ENCODE measurements around the gene TFB2M. TPM values are rescaled to one million over a fixed set of nuclear protein-coding genes. Genes with fewer than 3 reads are reported as not detected.

The TFB2M gene
- total RNA-seq, 1 donor from 2014 or later = 11.6 TPM

GRCh38 chr1:246537887-246538286, 28.2 kb downstream of the TFB2M start:
- Mint-ChIP-seq H3K4me3 (ENCODE audit: low read depth) (no peak overlapping the region), H3K27ac (no peak overlapping the region), H3K36me3 (ENCODE audit: insufficient read depth) (peaks cover 10% of the 10 kb centered on the region), H3K27me3 (no peaks in the 10 kb centered on the region), H3K4me1 (ENCODE audit: low read depth) (peaks cover 4% of the 10 kb centered on the region), H3K9me3 (ENCODE audit: low read depth) (no peaks in the 10 kb centered on the region)
- no peak for DNase-seq (ENCODE audit: low spot score, unreplicated experiment)
- TF ChIP-seq CTCF (IDR thresholded peaks at IDR 0.05; ENCODE audit: unreplicated experiment) = no peak

GRCh38 chr1:246537441-246537840, 28.6 kb downstream of the TFB2M start:
- peaks cover 4% of the 10 kb centered on the region for H3K4me1 Mint-ChIP-seq (ENCODE audit: low read depth)
- H3K27me3 Mint-ChIP-seq = peaks cover under 1% of the 10 kb centered on the region
- no peaks in the 10 kb centered on the region for H3K9me3 Mint-ChIP-seq (ENCODE audit: low read depth)
- no peak for DNase-seq (ENCODE audit: low spot score, unreplicated experiment)
- H3K27ac Mint-ChIP-seq = no peak overlapping the region
- H3K36me3 Mint-ChIP-seq (ENCODE audit: insufficient read depth) = peaks cover 10% of the 10 kb centered on the region
- no peak overlapping the region for H3K4me3 Mint-ChIP-seq (ENCODE audit: low read depth)
- no peak for TF ChIP-seq CTCF (IDR thresholded peaks at IDR 0.05; ENCODE audit: unreplicated experiment)

GRCh38 chr1:246534114-246534513, 31.9 kb downstream of the TFB2M start:
- no peak for TF ChIP-seq CTCF (IDR thresholded peaks at IDR 0.05; ENCODE audit: unreplicated experiment)
- Mint-ChIP-seq H3K4me1 (ENCODE audit: low read depth) (peaks cover 4% of the 10 kb centered on the region), H3K4me3 (ENCODE audit: low read depth) (no peak overlapping the region), H3K27ac (no peak overlapping the region), H3K36me3 (ENCODE audit: insufficient read depth) (peaks cover 5% of the 10 kb centered on the region), H3K9me3 (ENCODE audit: low read depth) (peaks cover 12% of the 10 kb centered on the region), H3K27me3 (peaks cover 2% of the 10 kb centered on the region)
- DNase-seq (ENCODE audit: low spot score, unreplicated experiment) = no peak

GRCh38 chr1:246533371-246533905, 32.6 kb downstream of the TFB2M start:
- no peak for TF ChIP-seq CTCF (IDR thresholded peaks at IDR 0.05; ENCODE audit: unreplicated experiment)
- Mint-ChIP-seq H3K36me3 (ENCODE audit: insufficient read depth) (no peaks in the 10 kb centered on the region), H3K27me3 (peaks cover 2% of the 10 kb centered on the region)

GRCh38 chr1:246532519-246532918, 33.5 kb downstream of the TFB2M start:
- Mint-ChIP-seq H3K4me3 (ENCODE audit: low read depth) (no peak overlapping the region), H3K27ac (no peak overlapping the region), H3K36me3 (ENCODE audit: insufficient read depth) (no peaks in the 10 kb centered on the region), H3K27me3 (peaks cover 2% of the 10 kb centered on the region), H3K9me3 (ENCODE audit: low read depth) (peaks cover 12% of the 10 kb centered on the region), H3K4me1 (ENCODE audit: low read depth) (no peaks in the 10 kb centered on the region)
- no peak for TF ChIP-seq CTCF (IDR thresholded peaks at IDR 0.05; ENCODE audit: unreplicated experiment)
- no peak for DNase-seq (ENCODE audit: low spot score, unreplicated experiment)

More at GRCh38 chr1:246533371-246533905, 32.6 kb downstream of the TFB2M start:
- Mint-ChIP-seq H3K27ac (no peak overlapping the region), H3K4me3 (ENCODE audit: low read depth) (no peak overlapping the region), H3K4me1 (ENCODE audit: low read depth) (peaks cover 4% of the 10 kb centered on the region), H3K9me3 (ENCODE audit: low read depth) (peaks cover 12% of the 10 kb centered on the region)
- no peak for DNase-seq (ENCODE audit: low spot score, unreplicated experiment)
